ENCODE results near the gene PXMP2. TPM values are rescaled to one million over a fixed set of nuclear protein-coding genes. Genes with fewer than 3 reads are reported as not detected.

PXMP2 gene
- total RNA-seq, 2 donors from 2014 or later = 25.7 to 107 TPM

DNA sequence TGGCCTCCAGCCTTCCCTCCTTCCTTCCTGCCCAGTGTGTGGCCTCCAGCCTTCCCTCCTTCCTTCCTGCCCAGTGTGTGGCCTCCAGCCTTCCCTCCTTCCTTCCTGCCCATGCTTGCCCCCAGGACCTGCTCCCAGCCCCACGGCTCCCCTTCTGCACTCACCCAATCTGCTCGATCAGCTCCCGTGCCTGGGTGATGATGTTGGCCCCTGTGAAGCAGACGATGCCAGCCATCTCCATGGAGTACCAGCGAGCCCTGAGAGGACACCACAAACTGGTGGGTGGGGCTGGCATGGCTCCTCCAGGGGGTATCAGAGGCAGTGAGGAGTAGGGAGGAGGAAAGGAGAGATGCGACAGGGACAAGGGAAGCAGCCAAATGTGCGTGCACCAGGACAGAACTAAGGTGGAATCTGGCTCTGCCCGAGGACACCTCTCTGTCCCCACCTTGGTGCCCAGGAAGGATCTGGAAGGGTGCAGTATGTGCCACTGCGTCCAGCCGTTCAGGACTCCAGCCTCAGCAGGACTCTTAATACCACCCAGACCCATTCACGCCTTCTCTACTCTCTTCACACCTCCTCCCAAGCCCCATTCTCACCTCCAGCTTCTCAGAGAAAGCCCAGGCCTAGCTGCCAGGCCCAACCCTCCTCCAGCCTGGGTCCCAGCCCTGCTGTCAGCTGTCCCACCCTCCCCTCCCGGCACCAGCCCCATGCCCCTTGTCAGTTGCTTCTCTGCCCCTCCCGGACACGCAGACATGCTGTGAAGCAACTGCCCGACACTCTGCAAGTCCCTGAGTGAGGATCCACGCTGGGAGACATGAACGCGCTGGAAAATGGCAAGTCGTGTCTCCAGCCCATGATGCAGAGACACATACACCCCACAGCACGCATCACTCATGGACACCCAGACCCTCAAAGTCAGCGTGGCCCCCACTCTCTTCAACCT, 22.9 kb upstream of the PXMP2 start:
- Histone ChIP-seq H3K9me3 (no peaks in the 10 kb centered on the region), H3K36me3 (peaks cover 14 to 17% of the 10 kb centered on the region in 2 donors), H3K27ac (no peak overlapping the region), H3K4me1 (replicated peaks) (no peaks in the 10 kb centered on the region), H3K4me3 (no peak overlapping the region), H3K27me3 (replicated peaks; ENCODE audit: insufficient read depth) (no peaks in the 10 kb centered on the region)
- intact Hi-C loops (cut with DNase I) = no loop called here
- DNase-seq (ENCODE audit: low spot score) = no peak
- TF ChIP-seq, protein P1, sequence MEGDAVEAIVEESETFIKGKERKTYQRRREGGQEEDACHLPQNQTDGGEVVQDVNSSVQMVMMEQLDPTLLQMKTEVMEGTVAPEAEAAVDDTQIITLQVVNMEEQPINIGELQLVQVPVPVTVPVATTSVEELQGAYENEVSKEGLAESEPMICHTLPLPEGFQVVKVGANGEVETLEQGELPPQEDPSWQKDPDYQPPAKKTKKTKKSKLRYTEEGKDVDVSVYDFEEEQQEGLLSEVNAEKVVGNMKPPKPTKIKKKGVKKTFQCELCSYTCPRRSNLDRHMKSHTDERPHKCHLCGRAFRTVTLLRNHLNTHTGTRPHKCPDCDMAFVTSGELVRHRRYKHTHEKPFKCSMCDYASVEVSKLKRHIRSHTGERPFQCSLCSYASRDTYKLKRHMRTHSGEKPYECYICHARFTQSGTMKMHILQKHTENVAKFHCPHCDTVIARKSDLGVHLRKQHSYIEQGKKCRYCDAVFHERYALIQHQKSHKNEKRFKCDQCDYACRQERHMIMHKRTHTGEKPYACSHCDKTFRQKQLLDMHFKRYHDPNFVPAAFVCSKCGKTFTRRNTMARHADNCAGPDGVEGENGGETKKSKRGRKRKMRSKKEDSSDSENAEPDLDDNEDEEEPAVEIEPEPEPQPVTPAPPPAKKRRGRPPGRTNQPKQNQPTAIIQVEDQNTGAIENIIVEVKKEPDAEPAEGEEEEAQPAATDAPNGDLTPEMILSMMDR (IDR thresholded peaks at IDR 0.05) = no peak
- no peak for TF ChIP-seq POLR2AphosphoS5 (IDR thresholded peaks at IDR 0.05)
- no peak for TF ChIP-seq POLR2A (IDR thresholded peaks at IDR 0.05)
- WGBS = 85% methylated on average over 21 of the region's 21 CpGs

DNA sequence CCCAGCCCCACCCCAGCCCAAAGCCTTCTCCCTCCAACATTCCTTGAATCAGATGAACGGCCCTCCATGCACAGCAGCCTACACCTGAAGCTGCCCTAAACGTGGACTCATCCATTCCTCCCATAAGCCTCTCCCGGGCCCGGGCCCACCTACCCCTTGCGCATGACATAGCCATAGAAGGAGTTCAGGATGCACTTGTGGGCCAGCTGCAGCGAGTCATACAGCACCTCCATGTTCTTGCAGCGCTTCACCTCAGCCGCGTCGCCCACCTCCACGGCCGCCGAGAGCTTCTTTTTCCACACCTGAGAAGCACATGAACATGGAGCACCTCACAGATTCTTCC, 22.3 kb upstream of the PXMP2 start:
- WGBS = 94% methylated on average over 13 of the region's 13 CpGs
- no peak overlapping the region for H3K4me3 ChIP-seq
- no peak for DNase-seq (ENCODE audit: low spot score)
- TF ChIP-seq, protein P1 (IDR thresholded peaks at IDR 0.05) = no peak
- TF ChIP-seq POLR2A (IDR thresholded peaks at IDR 0.05) (no peak), POLR2AphosphoS5 (IDR thresholded peaks at IDR 0.05) (no peak)
- H3K27me3 ChIP-seq (replicated peaks; ENCODE audit: insufficient read depth) = no peaks in the 10 kb centered on the region
- H3K36me3 ChIP-seq = peaks cover 14% of the 10 kb centered on the region in 2 donors
- H3K27ac ChIP-seq = no peak overlapping the region
- intact Hi-C loops (cut with DNase I) = no loop called here
- H3K9me3 ChIP-seq = no peaks in the 10 kb centered on the region
- H3K4me1 ChIP-seq (replicated peaks) = no peaks in the 10 kb centered on the region

DNA sequence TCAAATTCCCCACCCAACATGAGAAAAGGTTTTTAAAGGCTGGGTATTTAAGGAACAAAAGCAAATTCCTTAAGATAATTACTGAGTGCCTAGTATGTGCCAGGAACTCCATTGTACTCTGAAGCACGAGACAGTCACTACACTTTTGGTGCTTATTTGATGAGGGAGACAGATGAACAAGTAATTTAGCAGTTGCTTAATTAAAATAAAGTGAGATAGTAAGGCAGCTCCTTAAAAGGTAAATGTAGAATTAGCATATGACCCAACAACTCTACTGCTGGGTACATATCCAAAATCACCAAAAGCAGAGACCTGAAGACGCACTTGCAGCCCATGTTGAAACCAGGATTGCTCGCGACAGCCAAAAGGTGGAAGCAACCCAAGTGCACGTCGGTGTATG, 21.6 kb upstream of the PXMP2 start:
- TF ChIP-seq POLR2A (IDR thresholded peaks at IDR 0.05) (no peak), POLR2AphosphoS5 (IDR thresholded peaks at IDR 0.05) (no peak)
- TF ChIP-seq, protein P1 (IDR thresholded peaks at IDR 0.05) = no peak

DNA sequence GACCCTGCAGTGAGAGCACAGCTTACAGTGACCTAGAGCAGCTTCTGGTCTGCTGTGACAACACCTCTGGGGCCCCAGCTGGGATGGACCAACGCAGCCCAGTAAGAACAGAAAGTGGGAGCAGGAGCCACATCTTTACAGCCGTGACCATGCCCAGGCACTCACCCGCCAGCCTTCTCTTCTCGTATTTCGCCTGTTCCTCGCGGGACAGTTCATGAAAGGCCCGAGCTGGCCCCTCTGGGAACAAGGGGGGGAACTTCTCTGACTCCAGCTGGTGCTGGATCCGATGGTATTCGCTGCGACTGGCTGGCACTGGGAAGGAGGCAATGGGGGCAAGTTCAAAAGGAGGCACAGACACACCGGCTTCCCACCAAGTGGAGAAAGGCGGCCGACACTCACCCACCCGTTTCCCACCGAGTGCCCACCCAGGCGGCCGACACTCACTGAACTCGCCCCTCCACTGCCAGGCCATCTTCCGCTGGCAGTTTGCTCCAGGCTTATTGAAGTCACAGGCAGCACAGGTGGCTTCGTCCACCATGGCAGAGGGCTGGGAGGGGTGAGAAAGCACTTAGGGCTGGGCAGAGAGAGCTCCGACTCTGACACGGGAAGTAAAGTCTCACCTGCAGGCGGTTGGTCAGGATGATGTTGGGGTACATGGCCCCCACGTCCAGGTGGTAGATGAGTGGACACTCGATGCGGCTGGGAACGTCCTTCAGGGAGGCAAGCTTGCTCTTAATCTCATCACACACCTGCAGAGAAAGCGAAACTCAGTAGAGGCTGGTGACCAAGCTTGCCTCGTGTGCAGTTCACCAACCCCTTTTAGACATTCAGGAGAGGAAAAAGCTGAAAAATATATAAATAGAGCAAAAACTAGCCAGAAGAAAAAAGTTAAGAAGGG, 18.9 kb upstream of the PXMP2 start:
- Histone ChIP-seq H3K27me3 (replicated peaks; ENCODE audit: insufficient read depth) (no peaks in the 10 kb centered on the region), H3K4me3 (no peak overlapping the region), H3K9me3 (no peaks in the 10 kb centered on the region), H3K27ac (no peak overlapping the region), H3K36me3 (peaks cover 2 to 15% of the 10 kb centered on the region in 2 donors), H3K4me1 (replicated peaks) (no peaks in the 10 kb centered on the region)
- intact Hi-C loops (cut with DNase I) = no loop called here
- WGBS = 94% methylated on average over 30 of the region's 30 CpGs
- no peak for TF ChIP-seq POLR2AphosphoS5 (IDR thresholded peaks at IDR 0.05)
- TF ChIP-seq POLR2A (IDR thresholded peaks at IDR 0.05) = no peak
- TF ChIP-seq, protein P1 (IDR thresholded peaks at IDR 0.05) = no peak
- no peak for DNase-seq (ENCODE audit: low spot score)

More for the DNA sequence above, 21.6 kb upstream of the PXMP2 start:
- no peak for DNase-seq (ENCODE audit: low spot score)
- no peak overlapping the region for H3K4me3 ChIP-seq
- no peaks in the 10 kb centered on the region for H3K9me3 ChIP-seq
- no peaks in the 10 kb centered on the region for H3K27me3 ChIP-seq (replicated peaks; ENCODE audit: insufficient read depth)
- H3K36me3 ChIP-seq = peaks cover 7 to 9% of the 10 kb centered on the region in 2 donors
- H3K4me1 ChIP-seq (replicated peaks) = no peaks in the 10 kb centered on the region
- H3K27ac ChIP-seq = no peak overlapping the region
- 88% methylated on average over 6 of the region's 6 CpGs for WGBS
- intact Hi-C loops (cut with DNase I) = no loop called here
